SK-N-SH (cell line): ENCODE results near the gene TIAM2. TPM values are rescaled to one million over a fixed set of nuclear protein-coding genes. Genes with fewer than 3 reads are reported as not detected.

Source experiments
- CTCF ChIA-PET: fragments of 300-600, 350-600 bp; formaldehyde crosslinking; extraction: SDS; loops from one replicate; lab custom pipeline; 2021; lab: Yijun Ruan, JAX
- POLR2A ChIA-PET: fragments of 350-600 bp; sonication (Branson Sonifier 250); formaldehyde crosslinking; extraction: SDS; loops from one replicate; lab custom pipeline; 2020; ENCODE audit warnings: antibody characterized with exemption, inconsistent platforms; lab: Yijun Ruan, JAX
- DNase-seq: peaks from one replicate; pipeline ENCODE4 v3.0.0; 2012
- H2AFZ ChIP-seq: fragments of 200-600 bp; sonication (generic); 2 replicates; pipeline ENCODE4 v1.8.1; 2016; ENCODE audit warnings: antibody characterized with exemption, mild to moderate bottlenecking, low read depth
- H3F3A ChIP-seq: fragments of 200-600 bp; sonication (generic); replicated peaks from 2 replicates; pipeline ENCODE3; 2016; ENCODE audit warnings: antibody characterized with exemption, mild to moderate bottlenecking; ENCODE audit not compliant: insufficient read depth
- H3K27ac ChIP-seq, 2 experiments: fragments of 200-500 bp in 1 of 2; fragments of 200-600 bp in 1 of 2; sonication (Bioruptor generic) in 1 of 2; sonication (generic), shearing (Covaris generic) in 1 of 2; 2 replicates each; pipeline versions ENCODE4 v1.5.1 to v1.6.1; 2014 to 2016; ENCODE audit warnings: low read depth in 2 of 2, inconsistent platforms in 1 of 2, low read length in 1 of 2, mild to moderate bottlenecking in 1 of 2, mixed read lengths in 1 of 2
- H3K27me3 ChIP-seq: fragments of 200-600 bp; sonication (generic), shearing (Covaris generic); 2 replicates; pipeline ENCODE4 v1.6.1; 2016; ENCODE audit warnings: mixed run types; ENCODE audit not compliant: insufficient read depth
- H3K36me3 ChIP-seq, 2 experiments: fragments of 200-500 bp in 1 of 2; fragments of 200-600 bp in 1 of 2; sonication (Bioruptor generic) in 1 of 2; sonication (generic) in 1 of 2; replicated peaks in 1 of 2; 2 replicates each; pipeline versions ENCODE3 to v1.5.1; 2014 to 2016; ENCODE audit warnings: low read length in 1 of 2, mild to moderate bottlenecking in 1 of 2; ENCODE audit not compliant: insufficient read depth in 2 of 2, control insufficient read depth in 1 of 2
- H3K4me1 ChIP-seq, 2 experiments: fragments of 200-500 bp in 1 of 2; fragments of 200-600 bp in 1 of 2; sonication (Bioruptor generic) in 1 of 2; sonication (generic), shearing (Covaris generic) in 1 of 2; 2 replicates each; pipeline versions ENCODE4 v1.5.1 to v1.6.1; 2014 to 2016; ENCODE audit warnings: low read depth in 1 of 2, low read length in 1 of 2, mixed run types in 1 of 2; ENCODE audit not compliant: insufficient read depth in 2 of 2, control insufficient read depth in 1 of 2
- H3K4me2 ChIP-seq: fragments of 200-600 bp; sonication (generic), shearing (Covaris generic); 2 replicates; pipeline ENCODE4 v1.6.1; 2017; ENCODE audit warnings: mixed run types
- H3K4me3 ChIP-seq, 2 experiments: fragments of 200-500 bp in 1 of 2; fragments of 200-600 bp in 1 of 2; sonication (Bioruptor generic) in 1 of 2; sonication (generic), shearing (Covaris generic) in 1 of 2; 2 replicates each; pipeline versions ENCODE4 v1.5.1 to v1.8.1; 2014 to 2016; ENCODE audit warnings: low read depth in 2 of 2, inconsistent platforms in 1 of 2, low read length in 1 of 2, mild to moderate bottlenecking in 1 of 2, mixed read lengths in 1 of 2, moderate library complexity in 1 of 2
- H3K79me2 ChIP-seq: fragments of 200-600 bp; sonication (generic); 2 replicates; pipeline ENCODE4 v1.8.1; 2017; ENCODE audit warnings: mild to moderate bottlenecking; ENCODE audit not compliant: insufficient read depth
- H3K9ac ChIP-seq: fragments of 200-600 bp; sonication (generic); 2 replicates; pipeline ENCODE4 v1.6.1; 2017; ENCODE audit warnings: mixed run types
- H3K9me2 ChIP-seq: fragments of 200-600 bp; sonication (generic); 2 replicates; pipeline ENCODE4 v1.6.1; 2017; ENCODE audit warnings: mixed run types
- H3K9me3 ChIP-seq: fragments of 200-600 bp; sonication (generic); 2 replicates; pipeline ENCODE4 v1.6.1; 2017; ENCODE audit warnings: mixed run types, mild to moderate bottlenecking, moderate library complexity
- H4K20me1 ChIP-seq: fragments of 200-600 bp; sonication (generic); 2 replicates; pipeline ENCODE4 v1.6.1; 2017; ENCODE audit warnings: mild to moderate bottlenecking, mixed run types; ENCODE audit not compliant: insufficient read depth
- CHD2 ChIP-seq: fragments of 150-350 bp; IDR thresholded peaks from 2 replicates; pipeline ENCODE4 v1.6.1; 2018; ENCODE audit warnings: low read length; ENCODE audit not compliant: partially characterized antibody
- CTCF ChIP-seq: fragments of 200-600 bp; sonication (generic); IDR thresholded peaks from 2 replicates; pipeline ENCODE4 v1.6.1; 2017; ENCODE audit warnings: antibody characterized with exemption, mild to moderate bottlenecking, moderate library complexity
- FOSL2 ChIP-seq: IDR thresholded peaks from 2 replicates; pipeline ENCODE4 v1.4.0; 2012; ENCODE audit warnings: low read depth, mild to moderate bottlenecking, moderate library complexity, borderline replicate concordance
- FOXM1 ChIP-seq: IDR thresholded peaks from 2 replicates; pipeline ENCODE4 v1.4.0; 2012; ENCODE audit warnings: low read depth, mild to moderate bottlenecking
- GATA2 ChIP-seq: sonication (generic); formaldehyde crosslinking; IDR thresholded peaks from 2 replicates; pipeline ENCODE4 v1.5.0; 2020; ENCODE audit warnings: mild to moderate bottlenecking, missing genetic modification reagents
- IRF3 ChIP-seq: fragments of 150-350 bp; IDR thresholded peaks from 2 replicates; pipeline ENCODE4 v1.6.1; 2016; ENCODE audit warnings: mild to moderate bottlenecking, low read depth, low read length
- MEF2A ChIP-seq: IDR thresholded peaks from 2 replicates; pipeline ENCODE4 v1.4.0; 2012; ENCODE audit warnings: low read depth, borderline replicate concordance
- MXI1 ChIP-seq: IDR thresholded peaks from 2 replicates; pipeline ENCODE4 v1.6.1; 2012; ENCODE audit warnings: mild to moderate bottlenecking, low read depth, low read length, improper control_type of control experiment
- NRF1 ChIP-seq: IDR thresholded peaks from 2 replicates; pipeline ENCODE4 v1.6.1; 2012; ENCODE audit warnings: low read depth, mild to moderate bottlenecking, low read length
- POLR2AphosphoS5 ChIP-seq: IDR thresholded peaks from 2 replicates; pipeline ENCODE4 v1.6.1; 2012; ENCODE audit warnings: low read depth, low read length
- RCOR1 ChIP-seq: fragments of 150-350 bp; IDR thresholded peaks from 2 replicates; pipeline ENCODE4 v1.6.1; 2017; ENCODE audit warnings: antibody characterized with exemption, low read length
- REST ChIP-seq: IDR thresholded peaks from 2 replicates; pipeline ENCODE4 v1.6.1; 2012; ENCODE audit warnings: mild to moderate bottlenecking, low read depth, low read length, moderate library complexity
- RFX5 ChIP-seq: IDR thresholded peaks from 2 replicates; pipeline ENCODE4 v1.6.1; 2012; ENCODE audit warnings: mild to moderate bottlenecking, improper control_type of control experiment, low read length
- ZBTB33 ChIP-seq: IDR thresholded peaks from 2 replicates; pipeline ENCODE4 v1.4.0; 2012; ENCODE audit warnings: low read depth, borderline replicate concordance
- WGBS: methylation state at CpG from one replicate; pipeline ENCODE4 v1.1.6; 2017; ENCODE audit warnings: low lambda C conversion rate; 5-methylcytosine and 5-hydroxymethylcytosine counted together
- polyA plus RNA-seq, 3 experiments: library from polyadenylated mRNA; depleted of rRNA; stranded (reverse); fragments of >200 nt; gene quantifications; 2 replicates each; pipeline ENCODE4 v1.2.3, GENCODE V29; 2012

Gene TIAM2
- polyA plus RNA-seq, 1 of the 3 experiments (the other 2 are of a cell fraction), result 13.6 TPM

- Histone ChIP-seq H3K9me3 (no peaks in the 10 kb centered on the region), H3K36me3 (no peaks in the 10 kb centered on the region)
- WGBS, result 95% methylated on average over 4 of the region's 4 CpGs
- TF ChIP-seq RCOR1, result no peak
- TF ChIP-seq MEF2A, result no peak
- no peak for TF ChIP-seq NRF1
- no peak for TF ChIP-seq FOXM1
- TF ChIP-seq RFX5, result no peak
- TF ChIP-seq, all 33 proteins: peak for 0
- no peak overlapping the region for H3K4me2 ChIP-seq
- no peak for DNase-seq
- H3K4me1 ChIP-seq, result peaks cover 0 to 2% of the 10 kb centered on the region in 2 experiments; a peak in 1 of 4 replicates
- ChIA-PET POLR2A (no interaction called here), CTCF (interaction anchor here (0.6 to 1.4 kb wide), 3 partner anchors 57 to 367 kb away, joined by 3 to 4 read pairs (median 3); no protein-coding TSS in a partner anchor)
- H3K9me2 ChIP-seq, result no peaks in the 10 kb centered on the region
- no peaks in the 10 kb centered on the region for H3F3A ChIP-seq
- H3K9ac ChIP-seq, result no peak overlapping the region
- no peak overlapping the region for H3K4me3 ChIP-seq
- no peaks in the 10 kb centered on the region for H3K27me3 ChIP-seq
- no peak overlapping the region for H2AFZ ChIP-seq
- no peak overlapping the region for H3K27ac ChIP-seq
- H4K20me1 ChIP-seq, result no peaks in the 10 kb centered on the region
- H3K79me2 ChIP-seq, result no peaks in the 10 kb centered on the region
These were observed 239.6 kb downstream of the TIAM2 start for GRCh38 chr6:155234687-155235086.

- Histone ChIP-seq H3K36me3 (no peaks in the 10 kb centered on the region), H3K9me3 (no peaks in the 10 kb centered on the region), H4K20me1 (no peaks in the 10 kb centered on the region), H3K4me2 (no peak overlapping the region), H3K4me3 (no peak overlapping the region), H3K4me1 (peaks cover 0 to 2% of the 10 kb centered on the region in 2 experiments; a peak in 1 of 4 replicates), H3K9me2 (no peaks in the 10 kb centered on the region), H3K79me2 (no peaks in the 10 kb centered on the region), H3K9ac (no peak overlapping the region)
- no peak for DNase-seq
- 72% methylated on average over 5 of the region's 5 CpGs for WGBS
- TF ChIP-seq MEF2A, result no peak
- no peak for TF ChIP-seq RCOR1
- no peak for TF ChIP-seq FOSL2
- no peak for TF ChIP-seq MXI1
- no peak for TF ChIP-seq GATA2
- TF ChIP-seq ZBTB33, result no peak
- TF ChIP-seq CTCF, result no peak
- no peak for TF ChIP-seq POLR2AphosphoS5
- TF ChIP-seq REST, result no peak
- TF ChIP-seq IRF3, result no peak
- no peak for TF ChIP-seq CHD2
- TF ChIP-seq, all 33 proteins: peak for 0
- Histone ChIP-seq H3F3A (no peaks in the 10 kb centered on the region), H2AFZ (no peak overlapping the region), H3K27me3 (no peaks in the 10 kb centered on the region), H3K27ac (no peak overlapping the region)
- ChIA-PET POLR2A (no interaction called here), CTCF (interaction anchor here (0.6 to 1.4 kb wide), 4 partner anchors 9 to 367 kb away, joined by 3 to 4 read pairs (median 3); no protein-coding TSS in a partner anchor)
These were observed 240.0 kb downstream of the TIAM2 start for GRCh38 chr6:155235087-155235486.
